ENCODE data around the gene PACS2.
"Not testable (repeated sequence)": the region's sequence is repeated elsewhere in the genome, so short reads cannot be mapped to it uniquely, and the experiment has no call there.

Gene PACS2

GRCh38 chr14:105288936-105289335 lies 25.6 kb upstream of the PACS2 start:
- DNase-seq (ENCODE audit: low read depth), result not testable (repeated sequence)

- DNase-seq (ENCODE audit: low read depth), result no peak
Measured at GRCh38 chr14:105290621-105291346, 23.8 kb upstream of the PACS2 start.

- no peak for DNase-seq (ENCODE audit: low read depth)
Measured at GRCh38 chr14:105292826-105293711, 21.5 kb upstream of the PACS2 start.

GRCh38 chr14:105294142-105294597 lies 20.4 kb upstream of the PACS2 start:
- DNase-seq (ENCODE audit: low read depth), result peak; percentile 42

- DNase-seq (ENCODE audit: low read depth), result not testable (repeated sequence)
Measured at GRCh38 chr14:105297311-105297710, 17.2 kb upstream of the PACS2 start.

GRCh38 chr14:105299654-105300541 lies 14.7 kb upstream of the PACS2 start:
- no peak for DNase-seq (ENCODE audit: low read depth)

- DNase-seq (ENCODE audit: low read depth), result peak; percentile 95
Measured at GRCh38 chr14:105300542-105301102, 13.9 kb upstream of the PACS2 start, which contains the start of gene BRF1. BRF1 (minus strand) TSS chr14:105301001; CDS start chr14:105300629, 372 bp downstream.

GRCh38 chr14:105301103-105301914 lies 13.2 kb upstream of the PACS2 start:
- DNase-seq (ENCODE audit: low read depth), result peak; percentile 99

- not testable (repeated sequence) for DNase-seq (ENCODE audit: low read depth)
Measured at GRCh38 chr14:105301915-105302249, 12.7 kb upstream of the PACS2 start.

- no peak for DNase-seq (ENCODE audit: low read depth)
Measured at GRCh38 chr14:105303949-105304348, 10.6 kb upstream of the PACS2 start.

GRCh38 chr14:105304565-105304964 lies 10.0 kb upstream of the PACS2 start:
- DNase-seq (ENCODE audit: low read depth), result no peak

- no peak for DNase-seq (ENCODE audit: low read depth)
Measured at GRCh38 chr14:105305345-105305744, 9.2 kb upstream of the PACS2 start.

- DNase-seq (ENCODE audit: low read depth), result no peak
Measured at GRCh38 chr14:105305791-105306190, 8.8 kb upstream of the PACS2 start.

GRCh38 chr14:105307052-105307727 lies 7.4 kb upstream of the PACS2 start:
- no peak for DNase-seq (ENCODE audit: low read depth)

GRCh38 chr14:105309371-105309770 lies 5.2 kb upstream of the PACS2 start:
- no peak for DNase-seq (ENCODE audit: low read depth)

- no peak for DNase-seq (ENCODE audit: low read depth)
Measured at GRCh38 chr14:105311838-105312237, 2.7 kb upstream of the PACS2 start.

GRCh38 chr14:105312973-105313372 lies 1.6 kb upstream of the PACS2 start:
- no peak for DNase-seq (ENCODE audit: low read depth)

- no peak for DNase-seq (ENCODE audit: low read depth)
Measured at GRCh38 chr14:105313381-105314286, 914 bp upstream of the PACS2 start.

GRCh38 chr14:105315211-105315721 lies 718 bp downstream of the PACS2 start:
- no peak for DNase-seq (ENCODE audit: low read depth)
